ENCODE measurements around the gene ADGRG6.
"Not testable (repeated sequence)": the region's sequence is repeated elsewhere in the genome, so short reads cannot be mapped to it uniquely, and the experiment has no call there.

The ADGRG6 gene

DNA sequence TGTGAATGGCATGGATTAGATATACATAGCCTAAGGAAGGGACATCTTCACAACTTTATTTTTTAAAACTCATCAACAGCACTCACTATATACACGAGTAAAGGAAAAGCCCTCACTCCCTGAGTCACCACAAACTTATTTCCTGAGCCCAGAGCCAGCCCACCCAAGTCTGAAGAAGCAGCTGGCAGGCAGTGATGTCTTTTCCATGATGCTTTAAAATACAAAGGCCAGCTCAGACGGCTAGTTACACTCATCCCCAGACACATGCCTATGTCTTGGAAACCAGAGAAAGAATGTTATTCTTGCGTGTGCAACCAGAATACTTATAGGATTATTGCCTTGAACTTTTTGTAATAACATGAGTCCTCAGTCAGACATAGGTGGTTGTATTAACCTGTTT is 114.4 kb downstream of the ADGRG6 start:
- no peak for DNase-seq

DNA sequence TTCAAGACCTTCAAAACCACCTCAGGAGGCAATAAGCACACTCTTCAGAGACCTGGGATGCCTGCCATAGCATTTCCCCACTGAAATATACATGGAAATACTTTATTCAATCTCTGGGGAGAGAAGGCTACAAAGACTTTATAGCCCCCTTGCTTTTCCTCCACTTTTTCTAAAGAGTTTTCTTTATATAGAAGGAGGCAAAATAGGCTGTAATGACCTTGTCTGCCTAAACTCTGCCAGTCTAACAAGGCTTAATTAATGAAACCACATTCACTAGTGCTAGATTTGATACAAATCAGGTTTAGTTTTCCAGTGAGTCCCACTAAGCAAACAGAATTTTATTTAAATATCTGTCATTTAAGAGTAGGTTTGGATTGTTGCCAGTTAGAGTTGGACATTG is 114.9 kb downstream of the ADGRG6 start:
- no peak for DNase-seq

DNA sequence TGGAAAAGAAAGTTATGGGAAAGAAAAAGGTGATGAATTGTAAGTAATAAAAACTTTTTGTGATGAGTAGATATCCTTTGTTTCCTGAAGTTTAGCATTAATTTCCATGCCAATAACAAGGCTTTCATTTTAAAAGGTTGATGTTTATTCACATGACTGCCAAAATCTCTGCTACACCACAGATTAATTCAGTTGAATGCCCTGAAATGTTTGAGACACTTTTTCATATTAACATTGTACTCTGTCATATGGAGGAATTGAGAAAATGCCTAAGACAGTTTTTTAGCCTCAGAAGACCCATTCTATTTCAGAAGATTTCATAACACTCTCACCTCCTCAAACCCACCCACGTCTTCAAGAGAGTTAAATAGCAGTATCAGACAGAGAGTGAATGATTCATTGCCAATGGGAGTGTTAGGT is 115.5 kb downstream of the ADGRG6 start:
- DNase-seq = no peak

DNA sequence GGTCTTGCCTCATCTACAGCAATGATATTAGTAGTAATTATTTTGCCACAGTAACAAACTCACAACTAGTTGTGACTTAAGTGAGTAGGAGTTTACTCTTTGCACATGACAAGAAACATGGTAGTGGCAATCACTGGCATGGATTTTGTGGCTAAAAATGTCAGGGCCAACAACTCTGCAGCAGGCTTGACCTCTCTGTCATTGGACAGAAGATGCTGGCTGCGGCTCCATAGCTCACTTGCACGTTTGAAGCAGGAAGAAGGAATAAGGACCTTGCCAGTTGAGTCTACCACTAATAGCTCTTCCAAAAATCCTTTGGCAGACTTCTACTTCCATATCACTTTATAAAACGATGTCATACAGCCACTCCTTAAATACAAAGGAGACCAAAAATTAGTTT is 117.3 kb downstream of the ADGRG6 start:
- DNase-seq = no peak

DNA sequence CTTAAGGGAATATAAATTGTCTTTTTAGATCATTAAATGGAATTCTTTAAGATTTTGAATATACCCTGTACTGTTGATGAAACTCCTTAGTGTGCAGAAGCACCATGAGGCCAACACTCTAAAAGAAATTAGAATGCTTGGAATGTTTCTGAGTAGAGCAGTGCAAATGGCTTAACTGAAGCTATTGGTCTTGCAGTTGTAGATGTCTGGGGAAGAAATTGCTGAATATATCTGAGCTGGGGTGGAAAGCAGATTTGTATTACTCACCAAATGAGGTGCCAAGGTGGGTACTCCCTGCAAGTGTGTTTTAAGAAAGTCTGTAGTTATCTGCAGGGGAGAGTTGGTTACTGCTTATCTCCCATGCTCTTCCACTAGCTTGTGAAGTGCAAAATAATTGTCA is 119.0 kb downstream of the ADGRG6 start:
- no peak for DNase-seq

DNA sequence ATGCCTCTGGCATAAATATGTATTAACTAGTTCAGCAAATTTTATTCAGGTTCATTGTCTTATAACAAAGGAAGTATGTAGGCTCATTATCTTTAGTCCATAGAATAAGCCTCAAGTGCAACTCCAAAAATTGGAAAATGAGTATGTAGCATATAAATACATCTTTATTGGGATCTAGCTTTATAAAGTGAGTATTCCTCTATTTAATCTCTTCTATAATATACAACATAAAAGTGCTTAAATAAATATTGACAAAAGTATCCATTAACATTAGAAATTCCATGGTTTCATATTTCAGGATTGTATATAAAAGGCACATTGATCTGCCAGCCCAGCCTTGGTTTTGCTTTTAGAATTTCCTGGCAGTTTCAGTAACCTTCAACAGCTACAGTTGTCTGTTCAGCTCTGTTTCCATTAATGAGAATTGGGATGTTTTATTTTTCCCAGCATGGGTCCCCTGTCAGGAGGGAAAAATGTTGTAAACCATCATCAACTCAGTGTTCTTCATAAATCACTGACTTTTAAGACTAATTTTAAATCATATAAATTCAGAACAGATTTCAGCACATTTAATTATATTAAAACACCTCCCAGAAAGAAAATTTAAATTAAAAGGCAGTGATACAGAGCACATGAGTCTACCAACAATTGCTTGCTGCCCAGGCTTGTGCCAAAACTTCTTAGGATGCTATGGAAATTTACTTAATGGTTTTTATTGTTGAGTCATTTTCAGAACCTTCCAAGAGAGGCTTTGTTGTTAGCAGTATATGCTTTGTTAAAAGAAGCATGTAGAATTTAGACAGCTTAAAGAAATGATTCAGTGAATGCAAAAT is 119.7 kb downstream of the ADGRG6 start:
- no peak for DNase-seq

DNA sequence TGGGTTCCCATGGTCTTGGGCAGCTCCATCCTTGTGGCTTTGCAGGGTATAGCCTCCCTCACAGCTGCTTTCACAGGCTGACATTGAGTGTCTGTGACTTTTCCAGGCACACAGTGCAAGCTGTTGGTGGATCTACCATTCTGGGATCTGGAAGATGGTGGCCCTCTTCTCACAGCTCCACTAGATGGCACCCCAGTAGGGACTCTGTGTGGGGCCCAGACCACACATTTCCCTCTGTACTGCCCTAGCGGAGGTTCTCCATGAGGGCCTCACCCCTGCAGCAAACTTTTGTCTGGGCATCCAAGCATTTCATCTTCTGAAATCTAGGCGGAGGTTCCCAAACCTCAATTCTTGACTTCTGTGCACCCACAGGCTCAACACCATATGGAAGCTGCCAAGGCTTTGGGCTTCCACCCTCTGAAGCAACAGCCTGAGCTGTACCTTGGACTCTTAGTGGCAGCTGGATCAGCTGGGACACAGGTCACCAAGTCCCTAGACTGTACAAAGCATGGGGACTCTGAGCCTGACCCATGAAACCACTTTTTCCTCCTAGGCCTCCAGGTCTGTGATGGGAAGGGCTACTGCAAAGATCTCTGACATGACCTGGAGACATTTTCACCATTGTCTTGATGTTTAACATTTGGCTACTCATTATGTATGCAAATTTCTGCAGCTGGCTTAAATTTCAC is 124.8 kb downstream of the ADGRG6 start:
- DNase-seq = not testable (repeated sequence)

DNA sequence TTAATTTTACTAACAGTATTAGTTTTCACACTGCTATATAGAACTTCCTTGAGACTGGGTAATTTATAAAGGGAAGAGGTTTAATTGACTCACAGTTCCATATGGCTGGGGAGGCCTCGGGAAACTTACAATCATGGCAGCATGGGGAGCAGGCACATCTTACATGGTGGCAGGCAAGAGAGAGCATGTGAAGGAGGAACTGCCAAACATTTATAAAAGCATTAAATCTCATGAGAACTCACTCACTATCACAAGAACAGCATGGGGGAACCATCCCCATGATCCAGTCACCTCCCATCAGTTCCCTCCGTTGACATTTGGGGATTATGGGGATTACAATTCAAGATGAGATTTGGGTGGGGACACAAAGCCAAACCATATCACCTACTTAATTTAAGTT is 126.7 kb downstream of the ADGRG6 start:
- not testable (repeated sequence) for DNase-seq

DNA sequence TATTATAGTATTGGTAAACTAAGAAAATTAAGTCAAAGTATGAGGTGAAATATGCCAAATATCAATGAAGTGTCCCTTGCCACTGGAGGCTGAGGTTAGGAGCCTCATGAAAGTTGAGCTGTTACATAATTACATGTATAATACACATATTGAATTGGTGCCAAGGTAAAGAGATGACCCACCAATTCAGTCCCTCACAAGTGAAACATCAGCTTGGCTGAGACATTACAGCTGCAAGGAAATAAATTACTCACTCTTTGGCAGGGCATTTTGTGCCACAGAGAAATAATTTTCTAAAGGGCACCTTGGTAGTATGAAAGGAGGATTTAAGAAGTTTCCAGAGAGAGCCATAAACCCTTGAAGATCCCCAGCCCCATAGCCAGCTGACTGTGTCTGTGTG is 127.4 kb downstream of the ADGRG6 start:
- DNase-seq = no peak

DNA sequence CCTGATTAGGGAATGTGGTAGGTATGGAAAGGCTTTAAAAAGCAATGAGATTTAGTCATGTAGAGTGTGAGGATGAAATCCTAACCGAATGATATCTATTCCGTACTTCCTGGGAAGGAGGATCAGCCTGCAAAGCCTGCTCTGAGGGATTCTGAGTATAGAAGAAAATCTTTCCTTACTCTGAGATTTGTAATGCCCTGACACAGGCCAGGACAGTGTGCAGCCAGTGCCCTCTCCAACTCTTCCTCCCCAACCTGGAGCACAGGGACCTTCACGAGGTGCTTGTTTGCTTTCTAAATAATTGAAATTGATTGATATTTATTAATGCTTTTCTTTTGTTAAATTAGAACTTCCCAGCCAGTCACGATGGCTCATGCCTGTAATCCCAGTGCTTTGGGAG is 131.6 kb downstream of the ADGRG6 start:
- DNase-seq = no peak

DNA sequence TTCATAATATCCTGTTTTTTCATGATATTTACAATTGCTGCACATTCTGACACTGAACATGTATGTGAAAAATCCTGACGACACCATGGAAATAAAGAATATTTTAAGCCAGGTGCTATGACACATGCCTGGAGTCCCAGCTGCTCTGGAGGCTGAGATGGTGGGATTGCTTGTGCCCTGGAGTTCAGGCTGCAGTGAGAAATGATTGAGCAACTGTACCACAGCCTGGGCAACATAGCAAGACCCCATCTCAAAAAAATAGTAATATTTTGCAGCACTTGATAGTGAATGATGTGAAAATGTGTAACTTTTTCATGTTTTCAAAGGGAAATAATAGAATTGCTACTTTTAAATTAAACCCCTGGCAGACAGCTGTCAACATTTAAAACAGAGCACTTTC is 137.1 kb downstream of the ADGRG6 start:
- no peak for DNase-seq

DNA sequence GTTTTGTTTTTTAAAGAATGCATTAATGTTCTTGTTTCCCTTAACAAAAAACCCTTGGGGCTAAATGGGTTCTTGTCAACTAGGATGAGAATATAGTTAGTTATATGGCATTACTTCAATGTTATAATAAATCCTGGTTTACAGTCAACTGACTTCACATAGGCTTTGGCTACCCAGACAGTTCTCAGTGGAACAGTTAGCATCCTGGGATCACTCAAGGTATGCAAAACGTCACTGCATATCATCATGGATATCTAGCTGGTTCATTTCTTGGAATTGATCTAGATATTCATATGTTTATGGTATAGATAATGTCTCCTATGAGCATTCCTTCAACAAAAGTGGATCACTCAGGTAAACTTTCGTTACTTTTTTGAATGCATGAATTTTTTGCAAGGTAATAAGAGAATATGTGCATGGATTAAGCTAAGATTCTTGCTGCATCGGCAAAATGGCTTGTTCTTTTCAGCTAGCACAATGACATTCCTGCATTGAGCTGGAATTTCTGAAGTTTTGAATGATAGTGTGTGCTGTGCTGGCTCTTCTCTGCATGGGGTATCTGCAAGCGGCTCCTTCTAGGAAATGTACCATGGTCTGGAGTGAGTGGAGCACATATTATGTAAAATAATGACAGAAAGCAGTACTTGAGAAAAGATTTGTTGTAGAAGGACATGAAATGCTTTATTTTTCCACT is 138.9 kb downstream of the ADGRG6 start:
- DNase-seq = no peak

DNA sequence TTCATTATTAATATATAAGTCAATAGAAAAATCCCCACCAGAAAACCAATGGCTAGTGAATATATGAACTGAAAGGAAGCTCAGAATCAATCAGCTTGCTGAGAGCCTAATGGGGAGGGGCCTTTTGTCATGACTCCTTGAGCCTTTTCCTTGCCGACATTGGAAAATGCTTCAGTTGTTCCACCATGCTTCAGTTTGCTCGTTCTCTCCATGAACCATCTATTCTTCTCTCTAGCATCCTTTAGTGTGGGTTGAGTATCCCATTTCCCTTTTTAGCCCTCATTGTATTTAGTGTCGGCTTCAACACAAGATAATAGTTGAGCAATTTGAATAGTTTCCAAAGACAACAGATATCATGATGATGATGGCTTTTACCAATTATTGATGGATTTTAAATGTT is 139.9 kb downstream of the ADGRG6 start:
- no peak for DNase-seq

DNA sequence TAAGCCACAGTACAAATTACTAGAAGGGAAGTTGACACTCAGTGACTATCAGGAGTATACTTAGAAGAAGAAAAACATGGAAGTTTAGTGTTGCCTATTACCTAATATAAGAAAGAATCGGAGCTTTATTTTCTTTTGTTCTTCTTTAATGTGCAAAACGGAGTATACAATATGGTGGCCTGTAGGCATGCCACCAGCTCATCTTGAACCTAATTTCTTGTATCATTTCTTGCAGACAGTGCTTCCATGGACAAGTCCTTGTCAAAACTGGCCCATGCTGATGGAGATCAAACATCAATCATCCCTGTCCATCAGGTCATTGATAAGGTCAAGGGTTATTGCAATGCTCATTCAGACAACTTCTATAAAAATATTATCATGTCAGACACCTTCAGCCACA is 141.3 kb downstream of the ADGRG6 start:
- DNase-seq = no peak

DNA sequence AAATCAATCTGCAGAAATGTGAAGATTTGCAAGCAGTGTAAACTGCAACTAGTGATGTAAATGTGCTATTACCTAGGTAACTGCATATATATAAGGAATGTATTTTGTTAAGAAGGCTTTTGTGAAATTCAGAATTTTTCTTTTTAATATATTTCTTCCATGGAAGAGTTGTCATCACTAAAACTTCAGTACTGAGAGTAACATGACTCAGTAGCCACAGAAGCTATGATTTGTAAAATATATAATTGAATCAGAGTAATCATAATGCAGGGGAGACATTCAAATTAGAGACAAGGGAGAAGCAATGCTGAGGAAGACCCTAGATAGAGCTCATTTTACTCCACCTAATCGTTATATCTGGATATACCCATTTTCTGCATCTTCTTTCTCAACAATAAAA is 141.7 kb downstream of the ADGRG6 start:
- DNase-seq = no peak

DNA sequence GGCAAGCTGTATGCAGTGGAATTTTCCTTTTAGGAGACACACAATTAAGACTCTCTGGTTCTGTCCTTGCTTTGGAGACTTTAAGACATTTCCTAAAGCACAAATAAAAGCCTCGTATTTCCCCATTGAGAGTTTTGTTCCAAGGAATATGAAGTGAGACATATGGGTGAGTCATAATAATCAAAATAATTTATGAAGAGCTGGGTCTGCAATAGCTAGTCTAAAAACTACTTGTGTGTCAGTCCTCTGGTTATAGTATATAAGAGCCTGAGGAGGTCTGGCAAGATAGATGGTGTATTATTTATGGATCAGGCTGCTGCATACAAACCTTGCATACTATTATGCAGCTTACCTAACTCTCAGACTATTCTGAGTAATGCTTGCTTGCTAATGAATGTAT is 142.6 kb downstream of the ADGRG6 start:
- DNase-seq = no peak

DNA sequence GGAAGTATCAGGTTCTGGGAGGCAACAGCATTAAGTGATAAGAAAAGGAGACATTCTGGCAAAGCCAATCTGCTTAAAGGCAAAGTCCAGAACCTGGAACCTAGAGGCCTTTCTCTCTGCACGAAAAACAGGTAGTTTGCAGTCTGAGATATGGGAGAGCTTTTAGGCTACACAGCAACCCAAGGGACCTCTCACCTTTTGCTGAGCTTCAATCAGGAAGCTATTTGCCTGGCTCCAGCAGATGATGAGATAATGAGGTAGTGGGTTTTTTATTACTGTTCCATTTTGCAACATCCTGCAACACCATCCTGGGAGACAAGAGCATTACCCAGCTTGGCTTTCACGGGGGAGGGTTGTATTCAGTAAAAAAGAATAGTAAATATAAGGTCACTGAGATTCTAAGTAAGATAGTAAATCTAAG is 143.1 kb downstream of the ADGRG6 start:
- DNase-seq = no peak

DNA sequence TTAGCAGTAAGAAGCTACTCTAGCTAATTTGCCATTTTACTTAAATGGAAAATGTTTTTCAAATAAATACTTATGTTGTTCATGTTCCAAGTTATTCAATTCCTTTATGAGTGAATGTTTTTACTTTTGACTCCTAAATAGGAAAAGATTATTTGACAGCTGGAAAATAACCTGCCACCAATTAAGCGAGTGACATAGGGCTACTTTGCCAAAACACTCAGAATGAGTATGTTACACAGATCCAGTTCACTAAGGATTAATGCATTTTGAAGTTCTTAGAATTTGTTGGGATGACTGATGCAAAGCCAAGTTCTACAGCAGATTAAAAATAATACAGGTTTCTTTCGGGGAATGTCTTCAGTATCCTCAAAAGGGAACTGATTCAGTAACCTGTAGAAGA is 144.4 kb downstream of the ADGRG6 start:
- no peak for DNase-seq

DNA sequence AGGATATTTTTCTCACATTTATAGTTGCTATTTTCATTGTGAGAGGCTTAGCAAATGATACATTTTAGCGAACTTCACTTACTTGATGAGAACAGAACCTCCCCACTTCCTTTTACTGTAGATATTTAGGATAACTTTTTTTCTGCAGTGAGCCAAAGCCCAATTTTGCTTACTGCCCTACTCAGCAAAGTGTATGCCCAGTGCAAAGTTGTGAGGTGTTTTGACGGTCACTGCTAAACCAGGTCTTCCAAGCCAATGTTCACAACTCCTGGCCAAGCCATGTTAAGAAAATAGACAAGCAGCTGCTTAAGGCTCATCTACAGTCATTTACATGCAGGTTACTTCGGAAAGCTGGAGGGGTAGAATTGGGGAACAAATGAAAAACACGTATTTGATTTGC is 144.8 kb downstream of the ADGRG6 start:
- no peak for DNase-seq

DNA sequence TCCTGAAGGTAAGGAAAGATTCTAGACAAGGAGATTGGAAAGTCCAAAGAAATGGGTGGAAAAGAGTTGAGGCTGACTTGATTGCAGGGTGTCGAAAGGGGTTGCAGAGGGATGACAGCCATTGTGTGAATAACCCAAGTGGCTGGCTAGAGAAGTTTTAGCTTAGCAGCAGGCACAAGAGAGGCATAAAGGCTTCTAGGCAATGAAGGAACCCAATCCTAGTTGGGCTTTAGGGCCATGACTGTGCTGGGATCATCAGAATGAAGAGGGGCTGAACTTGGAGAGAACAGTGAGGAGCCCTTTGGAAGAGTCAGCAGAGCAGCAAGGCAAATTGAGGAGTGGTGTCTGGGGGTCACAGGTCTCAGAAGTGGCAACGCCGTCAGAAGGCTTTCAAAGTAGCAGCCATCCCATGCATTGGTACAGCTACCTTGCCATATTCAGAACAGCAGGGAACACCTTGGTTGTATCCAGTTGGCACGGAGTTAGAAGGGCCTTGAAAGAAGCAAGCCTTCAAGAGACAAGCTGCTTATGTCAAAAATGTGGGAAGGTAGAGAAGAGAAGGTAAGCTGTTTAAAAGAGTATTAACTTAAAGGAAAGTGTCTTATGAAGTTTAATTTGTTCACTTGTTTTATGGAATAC is 146.4 kb downstream of the ADGRG6 start:
- no peak for DNase-seq

DNA sequence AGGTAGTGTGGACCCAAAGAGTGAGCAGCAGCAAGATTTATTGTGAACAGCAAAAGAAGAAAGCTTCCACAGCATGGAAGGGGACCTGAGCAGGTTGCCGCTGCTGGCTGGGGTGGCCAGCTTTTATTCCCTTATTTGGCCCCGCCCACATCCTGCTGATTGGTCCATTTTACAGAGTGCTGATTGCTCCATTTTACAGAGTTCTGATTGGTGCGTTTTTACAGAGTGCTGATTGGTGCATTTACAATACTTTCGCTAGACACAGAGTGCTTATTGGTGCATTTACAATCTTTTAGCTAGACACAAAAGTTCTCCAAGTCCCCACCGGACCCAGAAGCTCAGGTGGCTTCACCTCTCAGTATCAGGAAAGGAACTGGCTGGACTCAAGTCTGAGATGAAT is 149.0 kb downstream of the ADGRG6 start:
- DNase-seq = not testable (repeated sequence)

DNA sequence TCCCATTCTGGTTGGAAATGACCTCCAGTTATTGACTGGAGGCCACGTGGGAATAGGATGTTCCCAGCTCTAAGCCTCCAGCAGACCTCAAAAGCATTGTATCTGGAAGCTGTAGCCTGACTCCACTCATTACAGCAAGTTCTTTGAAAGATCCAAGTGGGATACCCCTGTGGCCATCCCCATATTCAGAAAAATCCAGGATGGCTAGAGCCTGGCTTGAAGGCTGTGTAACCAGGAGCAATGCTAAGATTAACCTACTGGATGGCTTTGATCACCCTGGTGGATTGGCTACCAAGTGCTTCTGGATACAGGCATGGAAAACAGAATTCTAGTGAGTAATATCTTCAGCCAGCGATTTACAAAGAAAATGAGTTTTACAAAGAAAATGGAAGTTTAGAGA is 151.2 kb downstream of the ADGRG6 start:
- DNase-seq = no peak

DNA sequence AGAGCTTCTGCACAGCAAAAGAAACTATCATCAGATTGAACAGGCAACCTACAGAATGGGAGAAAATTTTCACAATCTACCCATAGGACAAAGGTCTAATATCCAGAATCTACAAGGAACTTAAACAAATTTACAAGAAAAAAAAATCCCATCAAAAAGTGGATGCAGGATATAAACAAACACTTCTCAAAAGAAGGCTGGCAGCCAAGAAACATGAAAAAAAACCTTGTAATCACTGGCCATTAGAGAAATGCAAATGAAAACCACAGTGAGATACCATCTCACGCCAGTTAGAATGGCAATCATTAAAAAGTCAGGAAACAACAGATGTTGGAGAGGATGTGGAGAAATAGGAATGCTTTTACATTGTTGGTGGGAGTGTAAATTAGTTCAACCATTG is 152.4 kb downstream of the ADGRG6 start:
- not testable (repeated sequence) for DNase-seq

Measured in retina (tissue), 1 donor.